Lower leg skin (tissue), 4 donors: ENCODE data around the gene ATP6V0E1. TPM values are rescaled to one million over a fixed set of nuclear protein-coding genes. Genes with fewer than 3 reads are reported as not detected.
"Not testable (repeated sequence)": the region's sequence is repeated elsewhere in the genome, so short reads cannot be mapped to it uniquely, and the experiment has no call there.

ENCODE experiments used
- DNase-seq, 2 donors: peaks; one replicate each; pipeline ENCODE4 v3.0.0-alpha.2; 2019; ENCODE audit warnings: low spot score in 2 of 2
- H3K4me3 ChIP-seq: fragments of 200-600 bp; sonication (generic); 2 replicates; pipeline ENCODE4 v1.5.1; 2017; ENCODE audit warnings: mild to moderate bottlenecking, low read depth; ENCODE audit not compliant: poor library complexity, severe bottlenecking
- CTCF ChIP-seq, 3 donors: fragments of 450-650 bp; IDR thresholded peaks; one replicate each; pipeline ENCODE4 v1.5.1; 2016; ENCODE audit warnings: antibody characterized with exemption in 3 of 3, mild to moderate bottlenecking in 3 of 3, moderate library complexity in 2 of 3
- POLR2A ChIP-seq, 2 donors: fragments of 450-650 bp; IDR thresholded peaks; one replicate each; pipeline ENCODE4 v1.6.1; 2016 to 2017; ENCODE audit warnings: antibody characterized with exemption in 2 of 2, mild to moderate bottlenecking in 1 of 2, moderate library complexity in 1 of 2
- WGBS, 2 donors: methylation state at CpG; one replicate each; pipeline ENCODE4 v1.1.5; 2018; 5-methylcytosine and 5-hydroxymethylcytosine counted together
- intact Hi-C: fragments of 100-400 bp; cut with DNase I; formaldehyde crosslinking; loops from one replicate; pipeline ENCODE4 v1.15.0; 2023; ENCODE audit warnings: low total_unique reads
- total RNA-seq, 4 donors: library from RNA; depleted of rRNA; stranded (reverse); fragments of >200 nt; gene quantifications; one replicate each; pipeline ENCODE4 v1.1.0, GENCODE V29; 2016

The ATP6V0E1 gene
- total RNA-seq, 4 donors from 2014 or later: 47.3 to 110 (median 86.4) TPM

- TF ChIP-seq POLR2A (IDR thresholded peaks at IDR 0.05): no peak
- DNase-seq: no peak
- H3K4me3 ChIP-seq: no peak overlapping the region
- intact Hi-C loops: no loop called here
- WGBS, 2 donors: 76 to 81% methylated on average over 5 of the region's 5 CpGs
Observed at GRCh38 chr5:173029499-173029921, 45.9 kb downstream of the ATP6V0E1 start.

GRCh38 chr5:173032096-173032495 lies 48.5 kb downstream of the ATP6V0E1 start:
- 95% methylated on average over 3 of the region's 3 CpGs for WGBS, 2 donors
- H3K4me3 ChIP-seq, DNase-seq, intact Hi-C loops: not testable (repeated sequence)

- no peak for DNase-seq
- TF ChIP-seq CTCF (IDR thresholded peaks at IDR 0.05) (no peak), POLR2A (IDR thresholded peaks at IDR 0.05) (no peak)
- intact Hi-C loops: no loop called here
- H3K4me3 ChIP-seq: no peak overlapping the region
- WGBS, 2 donors: 97% methylated on average over 3 of the region's 3 CpGs
Observed at GRCh38 chr5:173032730-173033129, 49.2 kb downstream of the ATP6V0E1 start.

- intact Hi-C loops: no loop called here
- 93 to 97% methylated on average over 6 of the region's 6 CpGs for WGBS, 2 donors
Observed at GRCh38 chr5:173033923-173034322, 50.4 kb downstream of the ATP6V0E1 start.

GRCh38 chr5:173035904-173036707 lies 52.5 kb downstream of the ATP6V0E1 start:
- WGBS, 2 donors: 85 to 91% methylated on average over 24 of the region's 24 CpGs
- DNase-seq: peak in 1 of 2 donors; percentile 53
- intact Hi-C loops: no loop called here
- no peak for TF ChIP-seq CTCF (IDR thresholded peaks at IDR 0.05)
- TF ChIP-seq POLR2A (IDR thresholded peaks at IDR 0.05): no peak
- no peak overlapping the region for H3K4me3 ChIP-seq

More at GRCh38 chr5:173033923-173034322, 50.4 kb downstream of the ATP6V0E1 start:
- no peak for DNase-seq
- TF ChIP-seq POLR2A (IDR thresholded peaks at IDR 0.05): no peak
- TF ChIP-seq CTCF (IDR thresholded peaks at IDR 0.05): no peak
- H3K4me3 ChIP-seq: no peak overlapping the region

GRCh38 chr5:173039188-173039587 lies 55.6 kb downstream of the ATP6V0E1 start:
- no peak overlapping the region for H3K4me3 ChIP-seq
- WGBS, 2 donors: 85 to 90% methylated on average over 3 of the region's 3 CpGs
- TF ChIP-seq POLR2A (IDR thresholded peaks at IDR 0.05) (no peak), CTCF (IDR thresholded peaks at IDR 0.05) (no peak)
- DNase-seq: peak in 1 of 2 donors; percentile 18
- intact Hi-C loops: no loop called here

- WGBS, 2 donors: 87 to 97% methylated on average over 5 of the region's 5 CpGs
- intact Hi-C loops: no loop called here
Observed at GRCh38 chr5:173039964-173040363, 56.4 kb downstream of the ATP6V0E1 start.

More at GRCh38 chr5:173039964-173040363, 56.4 kb downstream of the ATP6V0E1 start:
- no peak for TF ChIP-seq CTCF (IDR thresholded peaks at IDR 0.05)
- no peak for TF ChIP-seq POLR2A (IDR thresholded peaks at IDR 0.05)
- H3K4me3 ChIP-seq: no peak overlapping the region
- peak in 1 of 2 donors; percentile 31 for DNase-seq
